ENCODE data around the gene C8A.

The C8A gene

DNA sequence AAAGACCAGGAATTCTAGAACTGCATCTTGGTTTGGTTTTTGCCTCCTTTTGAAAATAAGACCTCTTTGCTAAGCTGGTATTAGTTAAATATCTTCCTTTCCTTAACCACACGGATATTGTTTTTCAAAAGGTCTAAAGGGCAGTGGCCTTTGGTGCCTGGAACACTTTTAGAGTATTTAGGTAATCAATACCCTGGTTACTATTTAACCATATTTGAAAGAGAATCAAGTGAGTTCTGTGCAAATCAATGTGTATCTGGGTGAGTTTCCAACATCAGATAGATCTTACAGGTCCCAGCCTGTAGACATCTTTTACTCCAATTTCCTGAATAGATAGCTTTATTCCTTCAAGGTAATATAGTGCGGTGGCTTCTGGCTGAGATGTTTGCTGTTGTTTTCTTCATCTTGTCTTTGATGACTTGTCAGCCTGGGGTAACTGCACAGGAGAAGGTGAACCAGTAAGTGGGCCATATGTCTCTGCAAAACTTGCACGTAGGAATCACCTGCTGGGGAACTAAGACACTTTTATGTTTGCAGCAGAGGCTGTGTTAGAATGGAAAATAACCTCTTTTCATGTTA lies at the start of gene C8A:
Gene C8A, plus strand, starts transcription at position 277 of the 579 bp plus-strand sequence. Its CDS starts 105 bp downstream, at position 382.
- no peak for FAIRE-seq

DNA sequence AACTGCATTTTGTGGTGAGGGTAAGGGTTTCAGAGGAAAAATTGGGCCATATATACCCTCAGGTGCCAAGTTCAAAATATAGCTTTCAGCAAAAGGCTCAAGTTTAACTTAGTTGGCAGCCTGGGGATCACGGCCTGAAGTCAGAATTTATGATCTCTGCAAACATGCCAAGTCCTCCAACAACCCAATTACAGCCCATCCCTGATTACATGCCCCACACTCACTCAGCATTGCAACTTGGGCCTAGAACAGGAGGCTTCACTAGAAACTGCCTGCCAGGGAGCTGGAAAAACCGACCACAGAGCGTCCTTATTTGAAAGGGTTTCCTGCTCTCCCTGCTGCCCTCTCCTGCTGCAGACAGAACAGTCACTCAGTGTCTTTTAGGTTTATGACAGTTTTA lies 47.8 kb upstream of the C8A start:
- FAIRE-seq: no peak

DNA sequence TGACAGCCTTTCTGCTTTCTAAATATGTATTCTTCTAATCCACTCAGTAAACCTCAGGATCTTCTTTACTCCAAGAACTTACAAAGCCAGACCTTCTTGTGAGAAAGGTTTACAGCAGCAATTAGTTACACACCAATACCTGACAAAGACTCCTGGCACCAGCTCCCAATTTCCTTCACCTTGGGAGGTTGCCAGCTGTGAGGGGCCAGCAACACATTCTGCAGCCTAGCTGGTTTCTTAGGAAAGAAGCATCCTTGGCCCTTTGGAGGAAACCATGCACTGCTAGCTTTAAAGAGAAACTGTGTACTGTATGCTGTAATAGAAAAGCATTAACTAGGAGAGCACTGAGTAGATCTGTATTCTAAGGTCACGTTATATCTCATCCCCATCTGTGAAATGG lies 46.2 kb upstream of the C8A start:
- no peak for FAIRE-seq

DNA sequence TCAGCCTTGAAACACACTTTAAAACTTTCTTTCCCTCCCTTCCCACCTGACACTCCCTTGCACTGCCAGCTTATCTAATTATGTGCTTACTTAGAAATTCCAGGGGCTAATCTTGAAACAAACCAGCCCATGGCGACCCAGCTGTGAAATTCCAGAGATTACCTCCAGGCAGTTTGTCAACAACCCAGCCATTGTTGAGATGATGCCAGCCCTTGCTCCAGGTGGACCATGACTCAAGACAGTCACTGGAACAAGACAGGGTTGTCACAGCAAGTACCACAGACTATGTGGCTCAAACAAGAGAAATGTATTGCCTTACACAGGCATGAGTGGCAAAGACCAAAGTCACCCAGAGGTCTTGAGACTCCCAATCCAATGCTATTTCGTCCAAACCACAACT lies 43.3 kb upstream of the C8A start:
- no peak for FAIRE-seq

DNA sequence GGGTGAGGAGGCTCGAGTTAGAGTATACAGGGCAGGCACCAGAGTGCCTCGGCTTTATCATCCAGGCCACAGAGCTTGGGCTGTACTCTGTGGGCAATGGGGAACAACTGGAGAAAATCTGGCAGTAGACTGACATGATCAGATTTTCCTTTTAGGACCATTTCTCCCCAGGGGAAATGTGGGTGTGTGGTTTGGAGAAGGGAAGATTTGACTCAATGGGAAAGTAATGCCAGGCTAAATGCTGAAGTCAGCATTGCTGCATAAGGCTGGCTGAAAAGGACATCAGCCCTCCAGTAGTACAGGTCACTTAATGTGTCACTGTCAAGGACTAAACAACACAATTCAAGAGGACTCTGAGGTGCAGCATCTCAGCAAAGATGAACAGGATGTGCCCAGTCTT lies 40.4 kb upstream of the C8A start:
- no peak for FAIRE-seq

DNA sequence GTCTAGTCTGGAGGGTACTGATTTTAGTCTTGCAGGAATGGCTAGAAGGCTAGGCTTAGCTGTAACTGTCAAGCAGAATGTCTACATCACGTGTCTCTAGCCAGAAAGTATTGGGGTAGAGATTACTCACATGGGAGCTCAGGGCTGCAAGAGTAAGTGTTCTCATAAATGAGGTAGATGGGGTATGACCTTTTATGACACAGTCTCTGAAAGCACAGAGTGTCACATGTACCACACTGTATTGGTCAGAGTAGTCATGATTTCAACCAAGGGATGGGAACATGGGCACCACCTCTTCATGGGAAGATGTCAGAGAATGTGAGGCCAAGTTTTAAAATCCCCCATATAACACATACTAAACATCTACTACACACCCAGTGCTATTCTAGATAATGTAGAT lies 38.3 kb upstream of the C8A start:
- no peak for FAIRE-seq

DNA sequence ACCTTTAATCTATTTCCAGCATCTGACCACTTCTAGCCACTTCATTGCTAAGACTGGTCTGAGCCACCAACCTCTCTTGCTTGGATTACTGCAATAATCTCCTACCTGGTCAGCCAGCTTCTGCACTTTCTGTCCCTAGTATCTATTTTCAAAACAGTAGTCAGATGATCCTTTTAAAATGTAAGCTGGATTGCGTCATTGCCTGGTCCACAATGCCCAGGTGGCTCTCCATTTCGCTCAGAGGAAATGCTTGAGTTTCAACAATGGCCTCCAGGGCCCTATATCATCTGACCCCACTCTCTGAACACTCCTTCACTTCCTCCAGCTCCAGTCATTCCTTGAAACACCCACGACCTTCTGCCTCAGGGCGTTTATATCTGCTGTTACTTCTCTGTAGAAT lies 37.7 kb upstream of the C8A start:
- FAIRE-seq: no peak

DNA sequence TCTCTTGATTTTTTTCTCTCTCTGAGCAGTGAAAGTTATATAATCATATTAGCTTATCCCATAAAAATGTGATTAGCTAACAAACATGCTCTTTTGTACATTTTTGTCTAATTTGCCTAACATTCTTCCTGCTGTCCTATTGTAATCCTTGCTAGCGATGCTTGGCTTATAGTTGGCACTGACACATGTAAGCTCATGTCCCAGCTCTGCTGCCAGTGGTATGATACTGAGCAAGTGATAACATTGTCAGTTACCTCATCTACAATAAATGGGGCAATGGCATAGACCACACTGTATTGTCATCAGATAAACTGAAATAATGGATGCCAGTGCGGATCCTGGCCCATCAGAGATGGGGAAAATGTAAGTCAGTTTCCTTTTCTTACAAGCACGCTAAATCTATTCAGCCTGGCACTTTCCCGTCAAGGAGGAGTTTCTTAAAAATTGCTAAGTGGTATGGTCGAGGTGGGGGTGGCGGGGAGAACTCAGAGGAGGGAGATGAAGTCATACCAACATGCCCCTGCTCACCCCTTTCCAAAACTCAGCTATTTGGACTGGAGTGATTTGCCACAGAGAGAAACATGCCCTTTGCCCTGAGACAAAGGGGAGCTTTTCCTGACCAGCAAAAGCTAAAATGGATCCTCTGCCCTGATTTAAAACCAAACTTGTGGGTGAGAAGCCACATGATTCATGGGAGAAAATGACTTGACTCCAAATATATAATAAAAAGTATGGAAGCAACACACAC lies 36.7 kb upstream of the C8A start:
- no peak for FAIRE-seq

DNA sequence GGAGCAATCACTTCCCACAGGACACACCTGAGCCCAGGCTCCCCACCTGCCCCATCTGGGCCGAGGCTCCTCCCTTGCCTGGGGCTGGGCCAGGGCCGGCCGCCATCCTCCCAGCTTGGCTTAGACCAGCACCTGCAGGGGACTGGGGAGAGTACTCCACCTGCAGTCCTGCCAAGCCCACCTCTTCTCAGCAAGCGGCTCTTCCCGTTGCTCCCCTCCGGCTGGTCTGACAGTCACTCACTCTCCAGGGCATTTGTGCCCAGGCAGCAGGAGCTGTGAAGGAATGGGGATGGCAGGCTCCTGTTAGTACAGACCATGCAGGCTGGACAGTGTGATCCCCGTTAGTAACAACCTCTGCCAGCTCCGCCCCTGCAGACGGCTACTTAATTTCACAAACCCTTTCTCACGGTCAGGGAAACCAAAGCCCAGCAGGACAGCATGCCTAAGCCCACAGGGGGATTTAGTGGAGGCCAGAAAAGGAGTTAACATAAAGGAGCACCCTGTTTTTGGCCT lies 35.2 kb upstream of the C8A start, which contains the start of gene FYB2:
Gene FYB2, minus strand, starts transcription at position 18 of the 513 bp plus-strand sequence. CDS start 114 bp downstream, outside the sequence.
- FAIRE-seq: no peak

DNA sequence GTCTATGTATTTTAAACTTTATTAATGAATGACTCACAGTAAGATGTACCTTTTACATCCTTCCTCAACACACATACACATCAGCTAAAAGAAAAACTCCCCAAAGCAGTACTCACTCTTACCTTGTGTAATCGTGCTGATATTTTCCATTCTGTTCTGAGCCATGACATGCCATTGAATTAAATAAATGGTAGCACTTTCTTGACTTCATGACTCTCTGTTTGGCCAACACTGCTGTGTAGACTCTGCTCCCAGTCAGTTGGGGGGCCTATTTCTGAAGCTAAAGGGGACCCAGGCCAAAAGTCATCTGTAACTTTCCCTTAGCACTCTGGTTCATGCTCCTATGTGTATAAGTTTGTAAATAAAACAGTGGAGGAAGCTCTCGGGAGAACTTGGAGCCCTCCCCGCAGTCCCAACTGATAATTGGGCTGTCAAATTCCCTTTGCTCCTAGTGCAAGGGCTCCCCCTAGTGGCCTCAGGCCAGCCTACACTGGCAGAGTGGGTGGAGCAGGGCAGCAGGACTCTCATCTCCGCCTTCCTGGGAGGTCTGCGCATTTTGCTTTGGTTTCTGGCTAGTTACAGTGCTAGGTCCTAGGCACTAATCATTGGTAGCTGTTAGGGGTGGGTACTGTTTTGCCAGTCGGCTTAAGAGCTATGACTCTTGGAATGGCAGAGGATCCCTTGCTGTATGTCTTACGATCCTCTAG lies 33.7 kb upstream of the C8A start:
- no peak for FAIRE-seq

DNA sequence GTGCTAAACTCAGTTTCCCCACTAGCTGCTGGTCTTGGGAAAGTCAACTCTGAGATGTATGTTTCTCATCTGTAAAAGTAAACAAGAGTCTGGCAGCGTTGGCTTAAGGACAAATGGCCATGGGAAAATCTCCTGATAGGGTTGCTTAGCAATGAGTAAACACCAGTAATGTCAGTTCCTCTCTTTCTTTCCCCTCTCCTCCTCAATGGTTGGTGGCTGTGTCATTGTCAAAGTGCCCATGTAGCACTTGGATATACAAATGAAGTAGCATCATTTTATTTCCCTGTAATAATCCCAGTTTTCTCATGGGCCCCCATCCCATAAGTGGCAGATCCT lies 33.2 kb upstream of the C8A start:
- FAIRE-seq: no peak

DNA sequence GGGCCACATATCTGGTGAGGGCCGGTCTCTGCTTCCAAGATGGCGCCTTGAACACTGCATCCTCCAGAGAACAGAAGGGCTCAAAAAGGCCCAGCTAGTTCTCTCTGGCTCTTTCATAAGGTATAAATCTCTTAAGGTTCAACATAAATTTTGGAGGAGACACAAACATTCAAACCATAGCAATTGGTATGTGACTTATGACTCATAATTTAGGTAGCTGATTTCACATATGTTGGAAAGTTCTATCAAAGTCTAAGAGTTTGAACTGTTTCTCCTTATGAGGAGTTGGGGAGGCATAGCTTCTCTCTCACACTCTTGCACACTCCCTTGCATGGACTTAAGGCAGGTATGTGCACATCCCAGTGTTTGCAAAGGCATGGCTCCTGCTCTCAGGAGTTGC lies 30.3 kb upstream of the C8A start:
- no peak for FAIRE-seq

DNA sequence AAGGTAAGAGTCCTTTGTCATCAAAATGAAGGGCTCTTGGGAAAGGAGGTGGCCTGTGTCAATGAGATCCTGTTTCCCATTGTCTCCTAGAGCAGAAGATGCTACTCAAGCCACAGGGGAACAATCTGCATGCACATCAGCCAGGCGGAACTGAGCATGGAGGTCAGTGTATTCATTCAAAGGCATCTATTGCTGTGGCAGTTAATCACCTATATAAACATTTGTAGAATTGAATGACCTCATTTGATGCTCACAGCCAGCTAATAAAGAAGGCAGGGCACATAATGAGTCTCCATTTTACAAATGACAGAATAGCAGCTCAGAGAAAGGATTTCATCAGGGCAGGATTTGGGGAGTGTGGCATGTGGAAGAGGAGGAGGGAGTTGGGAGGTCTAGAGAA lies 29.7 kb upstream of the C8A start:
- no peak for FAIRE-seq

DNA sequence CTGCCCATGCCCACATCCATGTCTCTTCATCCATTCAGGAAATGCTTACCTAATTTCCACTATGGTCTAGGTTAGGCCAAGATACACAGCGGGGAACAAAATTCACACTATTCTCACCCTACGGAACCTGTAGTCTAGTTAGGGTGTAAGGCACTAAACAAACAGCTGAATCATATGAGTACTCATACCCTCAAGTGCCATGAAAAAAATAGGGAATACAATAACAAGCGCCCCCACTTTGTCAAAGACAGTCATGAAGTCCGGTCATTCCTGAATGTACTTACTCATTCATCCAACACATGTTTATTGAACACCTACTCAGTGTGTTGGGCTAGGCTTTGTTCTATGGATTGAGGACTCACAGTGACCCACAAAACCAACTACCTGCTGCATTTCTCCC lies 29.2 kb upstream of the C8A start:
- FAIRE-seq: no peak

DNA sequence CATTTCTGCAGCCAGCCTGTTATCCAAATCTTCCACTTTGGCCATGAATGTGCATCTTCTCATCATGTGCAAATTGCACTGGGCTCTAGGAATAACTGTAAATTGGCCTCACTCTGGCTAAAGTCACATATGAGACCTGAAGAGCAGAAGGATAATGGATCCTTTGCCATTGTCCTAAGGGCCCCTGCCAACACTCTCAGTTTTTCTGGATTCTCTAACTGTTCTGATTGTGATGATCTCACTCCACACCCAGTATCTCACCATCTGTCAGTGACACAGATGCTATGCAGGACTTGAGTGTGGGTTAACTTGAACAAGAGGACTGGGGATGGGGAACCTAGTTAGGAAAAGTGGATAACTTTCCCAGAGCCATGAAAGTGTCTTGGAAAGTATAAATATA lies 26.9 kb upstream of the C8A start:
- FAIRE-seq: no peak

DNA sequence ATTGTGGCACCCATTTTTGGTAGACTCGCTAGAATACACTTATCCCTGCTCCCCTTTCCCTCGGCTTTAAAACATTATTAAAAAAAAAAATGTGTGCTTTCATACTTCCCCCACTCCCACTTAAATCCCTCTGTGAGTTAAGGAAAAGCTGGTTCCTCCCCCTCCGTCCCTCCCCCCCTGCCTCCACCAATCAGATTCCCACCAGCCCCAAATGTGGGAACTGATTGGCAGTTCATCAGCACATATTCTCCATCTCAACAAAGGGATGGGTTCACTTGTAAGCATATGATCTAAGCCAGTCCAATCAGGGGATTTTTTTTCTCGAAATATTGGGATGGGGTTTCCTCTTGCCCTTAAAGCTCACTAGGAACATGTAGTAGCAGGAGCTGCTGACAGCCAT lies 24.5 kb upstream of the C8A start:
- FAIRE-seq: no peak

DNA sequence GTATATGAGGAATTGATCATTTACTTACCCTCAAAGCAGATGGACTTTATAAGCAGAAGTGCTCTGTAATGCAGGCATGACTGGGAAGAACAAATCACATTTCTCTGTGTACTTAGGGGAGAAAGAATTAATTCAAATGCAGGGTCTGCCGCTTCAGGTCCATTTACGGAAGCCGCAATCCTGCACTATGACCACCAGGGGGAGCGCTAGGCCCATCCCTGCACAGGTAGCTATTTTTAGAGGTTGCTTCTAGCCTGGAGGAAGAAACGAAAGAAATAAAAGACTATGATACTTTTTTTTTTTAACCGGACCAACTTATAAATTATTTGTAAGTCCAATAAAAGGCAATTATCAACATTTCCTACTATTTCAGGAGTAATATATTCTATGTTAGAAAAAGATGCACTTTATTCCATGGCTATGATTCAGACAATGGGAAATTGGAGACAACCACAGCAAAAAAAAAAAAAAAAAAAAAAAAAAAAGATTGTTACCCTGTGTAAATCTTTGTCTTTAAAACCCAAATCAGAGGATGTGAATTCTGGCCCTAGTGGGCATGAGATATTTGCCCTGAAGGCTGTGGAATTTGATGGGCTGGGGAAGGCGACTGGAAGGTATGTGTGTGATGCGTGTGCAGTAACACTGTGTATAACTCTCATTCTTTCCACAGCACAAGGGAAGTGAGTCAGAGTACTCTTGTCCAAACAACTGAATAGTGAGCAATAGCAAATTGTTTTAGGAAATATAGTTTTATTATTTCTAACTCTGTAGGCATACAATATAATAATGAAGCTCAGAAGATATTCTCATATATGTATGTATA lies 22.5 kb upstream of the C8A start:
- FAIRE-seq: peak; percentile 37

DNA sequence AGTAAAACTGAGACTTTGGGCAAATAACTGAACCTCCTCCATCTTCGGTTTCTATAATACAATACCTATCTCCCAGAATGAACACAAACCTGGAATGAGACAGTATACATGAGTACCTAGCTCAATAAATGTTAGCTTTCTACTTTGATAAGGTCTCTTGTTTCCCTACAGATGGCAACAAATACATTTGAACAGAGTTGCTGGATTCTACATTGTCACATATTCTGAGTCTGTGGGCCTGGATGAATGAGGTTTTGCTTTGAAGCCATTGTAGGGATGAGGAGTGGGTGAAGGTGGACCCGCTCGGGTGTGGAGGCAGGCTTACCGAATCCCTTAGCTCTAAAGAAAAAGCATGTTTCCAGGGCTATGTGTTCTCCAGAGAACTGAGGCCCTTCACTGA lies 21.5 kb upstream of the C8A start:
- no peak for FAIRE-seq

DNA sequence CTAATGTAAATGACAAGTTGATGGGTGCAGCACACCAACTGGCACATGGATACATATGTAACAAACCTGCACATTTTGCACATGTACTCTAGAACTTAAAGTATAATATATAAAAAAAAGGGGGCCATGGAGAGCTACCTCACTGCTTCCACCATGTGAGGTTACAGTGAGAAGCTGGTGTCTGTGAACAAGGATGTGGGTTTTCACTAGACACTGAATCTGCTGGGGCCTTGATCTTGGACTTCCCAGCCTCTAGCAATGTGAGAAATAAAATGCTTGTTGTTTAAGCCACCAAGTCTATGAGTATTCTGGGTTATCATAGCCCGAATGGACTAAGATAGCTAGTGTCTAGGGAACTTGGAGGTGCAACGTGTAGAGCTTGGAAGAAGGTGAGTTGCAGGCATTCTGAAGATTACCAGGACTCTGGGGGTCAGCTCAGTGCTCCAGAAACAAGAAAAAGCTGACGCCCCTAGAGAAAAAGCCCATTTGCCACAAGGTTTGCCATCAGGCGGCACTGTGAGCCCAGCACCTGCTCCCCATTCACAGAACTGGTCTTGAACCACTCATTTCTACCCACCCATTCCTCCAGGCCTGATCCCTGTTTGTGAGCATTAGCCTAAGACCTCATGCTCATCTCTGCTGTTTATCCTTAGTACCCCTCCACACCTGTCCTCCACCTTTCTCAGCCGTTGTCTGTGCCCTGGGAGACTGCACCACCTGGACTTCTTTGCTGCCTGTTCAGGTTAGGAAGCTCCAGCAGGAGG lies 20.3 kb upstream of the C8A start:
- no peak for FAIRE-seq

DNA sequence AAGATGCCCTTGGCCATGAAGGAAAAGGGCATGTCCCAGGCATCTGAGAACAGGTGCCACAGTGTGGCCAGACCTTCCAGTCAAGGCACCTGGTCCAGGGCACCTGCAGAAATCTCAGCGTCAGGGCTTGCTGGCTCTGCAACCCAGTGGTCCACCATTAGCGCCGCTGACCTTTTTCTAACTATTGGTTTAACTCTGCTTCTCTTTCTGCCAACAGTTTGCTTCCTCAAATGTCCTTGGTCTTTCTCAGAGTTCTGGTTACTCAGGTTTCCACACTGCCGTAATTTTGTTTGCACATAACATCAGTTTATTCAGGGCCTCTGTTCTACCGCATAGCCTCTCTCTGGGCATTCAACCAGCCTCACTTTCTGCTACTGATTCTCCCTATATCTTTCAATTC lies 18.9 kb upstream of the C8A start:
- FAIRE-seq: no peak

DNA sequence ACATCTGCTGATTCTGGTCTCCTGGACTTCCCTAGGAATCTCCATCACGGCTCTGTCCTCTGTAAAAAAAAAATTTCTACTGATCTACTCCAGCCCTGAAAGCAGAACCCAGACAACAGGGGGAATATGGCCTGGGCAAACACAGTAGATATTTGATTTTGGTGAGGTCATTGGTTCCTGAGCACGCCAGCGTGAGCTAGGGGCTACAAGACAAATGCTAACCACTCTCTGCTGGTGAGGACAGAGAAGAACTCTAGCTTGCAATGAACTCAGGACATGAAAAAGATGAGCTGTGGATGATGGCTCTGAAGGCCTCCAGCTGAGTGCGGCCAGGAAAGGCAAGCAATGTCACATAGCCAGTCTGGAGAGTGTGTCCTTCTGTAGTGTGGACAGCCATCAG lies 18.2 kb upstream of the C8A start:
- no peak for FAIRE-seq

DNA sequence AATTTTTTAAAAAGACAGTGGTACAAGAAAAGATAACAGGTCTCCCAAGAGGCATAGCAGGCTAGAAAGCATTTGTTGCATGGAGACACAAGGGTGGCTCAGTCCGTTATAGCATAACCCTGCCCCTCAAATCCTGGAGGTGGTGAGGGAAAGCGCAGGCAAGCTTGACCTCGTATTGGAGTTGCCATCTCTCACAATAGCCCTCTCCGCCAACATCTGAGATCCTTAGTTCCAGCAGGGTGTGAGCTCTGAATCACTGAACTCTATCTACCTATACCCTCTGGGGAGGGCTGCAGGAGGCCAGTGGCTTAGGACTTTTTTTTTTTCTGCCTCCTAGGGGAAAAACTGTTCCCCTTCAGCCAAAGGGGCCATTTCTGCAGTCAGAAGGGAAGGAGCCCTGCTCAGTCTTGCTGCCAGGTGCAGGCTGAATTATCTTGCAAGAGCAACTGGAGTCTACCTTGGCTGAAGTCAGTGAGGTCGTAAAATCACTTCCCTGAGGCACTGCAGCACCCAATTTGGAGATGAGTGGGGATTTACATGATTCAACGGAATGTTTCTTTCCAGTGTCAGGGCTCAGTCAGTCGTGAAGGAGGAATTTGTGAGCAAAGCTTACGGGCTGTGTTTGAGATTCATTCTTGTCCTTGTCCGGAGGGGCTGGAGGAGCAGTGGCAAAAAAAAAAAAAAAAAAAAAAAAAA lies 17.2 kb upstream of the C8A start:
- FAIRE-seq: no peak
